ENCODE measurements around the gene SAP130. TPM values are rescaled to one million over a fixed set of nuclear protein-coding genes. Genes with fewer than 3 reads are reported as not detected.
A peak's percentile ranks its signal among the peaks of the same experiment; 100 is the strongest.

The SAP130 gene
- total and polyA plus RNA-seq, 12 donors = 7.0 to 22.7 (median 14.0) TPM

DNA sequence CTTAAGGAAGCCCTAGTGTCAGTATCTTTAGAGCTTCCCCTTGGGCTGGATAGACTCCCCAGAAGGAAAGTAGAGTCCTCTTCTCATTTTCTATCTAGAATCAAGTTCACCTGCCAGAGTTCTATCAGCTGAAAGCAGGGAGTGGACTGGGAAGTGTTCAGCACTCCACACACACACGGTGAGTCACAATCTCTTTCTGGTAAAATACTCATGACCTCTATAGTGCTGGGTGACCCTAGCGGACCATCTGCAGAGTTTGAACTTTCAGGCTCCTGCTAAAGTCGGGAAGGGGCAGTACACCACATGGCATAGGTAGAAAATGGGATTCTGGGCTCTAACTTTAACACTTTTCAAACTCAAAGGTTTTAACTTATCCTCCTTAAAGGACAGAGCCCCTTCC lies 43.3 kb downstream of the SAP130 start:
- TF ChIP-seq, protein P1, sequence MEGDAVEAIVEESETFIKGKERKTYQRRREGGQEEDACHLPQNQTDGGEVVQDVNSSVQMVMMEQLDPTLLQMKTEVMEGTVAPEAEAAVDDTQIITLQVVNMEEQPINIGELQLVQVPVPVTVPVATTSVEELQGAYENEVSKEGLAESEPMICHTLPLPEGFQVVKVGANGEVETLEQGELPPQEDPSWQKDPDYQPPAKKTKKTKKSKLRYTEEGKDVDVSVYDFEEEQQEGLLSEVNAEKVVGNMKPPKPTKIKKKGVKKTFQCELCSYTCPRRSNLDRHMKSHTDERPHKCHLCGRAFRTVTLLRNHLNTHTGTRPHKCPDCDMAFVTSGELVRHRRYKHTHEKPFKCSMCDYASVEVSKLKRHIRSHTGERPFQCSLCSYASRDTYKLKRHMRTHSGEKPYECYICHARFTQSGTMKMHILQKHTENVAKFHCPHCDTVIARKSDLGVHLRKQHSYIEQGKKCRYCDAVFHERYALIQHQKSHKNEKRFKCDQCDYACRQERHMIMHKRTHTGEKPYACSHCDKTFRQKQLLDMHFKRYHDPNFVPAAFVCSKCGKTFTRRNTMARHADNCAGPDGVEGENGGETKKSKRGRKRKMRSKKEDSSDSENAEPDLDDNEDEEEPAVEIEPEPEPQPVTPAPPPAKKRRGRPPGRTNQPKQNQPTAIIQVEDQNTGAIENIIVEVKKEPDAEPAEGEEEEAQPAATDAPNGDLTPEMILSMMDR (IDR thresholded peaks at IDR 0.05) = no peak
- no peak for TF ChIP-seq POLR2A (IDR thresholded peaks at IDR 0.05)
- Histone ChIP-seq H3K27me3 (no peaks in the 10 kb centered on the region), H3K4me3 (no peak overlapping the region), H3K4me1 (replicated peaks in 1 of 2) (peaks cover 0 to 5% of the 10 kb centered on the region in 2 donors), H3K36me3 (replicated peaks in 1 of 2) (peaks cover 0 to 67% of the 10 kb centered on the region in 2 donors), H3K27ac (no peak overlapping the region), H3K9me3 (replicated peaks in 1 of 3) (no peaks in the 10 kb centered on the region)
- peak in 3 of 7 donors; percentile 10 to 26 (median 16) for DNase-seq
- 70 to 98% (median 82%) methylated on average over 3 of the region's 3 CpGs for WGBS, 4 donors
- intact Hi-C loops (cut with DNase I) = no loop called here

DNA sequence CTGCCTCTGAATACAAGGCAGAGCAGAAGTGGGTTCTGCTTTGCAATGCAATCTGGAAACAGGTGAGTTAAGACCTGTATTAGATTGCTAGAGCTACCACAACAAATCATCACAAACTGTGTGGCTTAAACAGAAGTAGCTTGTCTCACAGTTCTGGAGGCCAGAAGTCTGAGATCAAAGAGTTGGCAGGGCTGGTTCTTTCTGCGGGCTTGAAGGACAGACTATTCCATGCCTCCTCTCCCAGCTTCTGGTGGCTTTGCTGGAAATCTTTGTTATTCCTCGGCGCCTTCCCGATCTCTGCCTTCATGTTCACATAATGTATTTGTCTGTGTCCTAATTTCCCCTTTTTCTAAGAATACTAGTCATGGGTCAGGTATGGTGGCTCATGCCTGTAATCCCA lies 58.4 kb downstream of the SAP130 start:
- Histone ChIP-seq H3K9me3 (replicated peaks in 1 of 3) (no peaks in the 10 kb centered on the region), H3K4me1 (replicated peaks in 1 of 2) (peaks cover 10% of the 10 kb centered on the region in 2 donors), H3K27me3 (no peaks in the 10 kb centered on the region), H3K27ac (peak overlapping the region in 4 of 5 donors; percentile 41 to 81 (median 66)), H3K4me3 (no peak overlapping the region), H3K36me3 (replicated peaks in 1 of 2) (peaks cover 0 to 20% of the 10 kb centered on the region in 2 donors)
- peak; percentile 36 to 60 (median 51) for DNase-seq
- intact Hi-C loops (cut with DNase I) = no loop called here
- 41 to 80% (median 49%) methylated on average over 4 of the region's 4 CpGs for WGBS, 4 donors
- TF ChIP-seq POLR2A (IDR thresholded peaks at IDR 0.05) = no peak
- TF ChIP-seq, protein P1 (IDR thresholded peaks at IDR 0.05) = no peak

DNA sequence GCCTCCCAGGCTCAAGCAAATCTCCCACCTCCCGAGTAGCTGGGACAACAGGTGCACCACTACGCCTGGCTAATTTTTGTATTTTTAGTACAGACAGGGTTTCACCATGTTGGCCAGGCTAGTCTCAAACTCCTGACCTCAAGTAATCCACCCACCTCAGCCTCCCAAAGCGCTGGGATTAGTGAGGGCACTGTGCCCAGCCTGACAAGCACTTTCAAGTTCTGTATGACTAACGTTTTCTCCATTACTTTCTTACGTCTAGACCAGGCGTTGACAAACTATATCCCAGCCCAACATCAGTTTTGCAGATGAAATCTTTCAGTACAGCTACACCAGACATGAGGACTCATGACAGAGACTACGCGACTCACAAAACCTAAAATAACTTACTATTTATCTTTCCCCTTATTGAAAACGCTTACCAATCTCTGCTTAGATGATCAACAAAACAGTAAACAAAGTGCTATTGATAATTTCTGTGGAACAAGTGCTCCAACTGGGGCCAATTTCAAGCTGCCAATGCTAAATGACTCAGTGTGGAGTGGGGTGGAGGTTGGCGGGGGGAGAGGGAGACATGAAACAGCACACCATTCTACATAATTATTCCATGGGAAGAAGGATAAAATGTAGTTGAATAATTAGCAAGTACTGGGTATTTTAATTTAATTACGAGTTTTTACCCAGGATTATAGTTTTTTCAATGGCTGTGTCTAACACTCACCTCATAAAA lies 59.1 kb downstream of the SAP130 start:
- Histone ChIP-seq H3K27ac (peak overlapping the region in 4 of 5 donors; percentile 41 to 81 (median 66)), H3K4me3 (no peak overlapping the region), H3K27me3 (no peaks in the 10 kb centered on the region), H3K9me3 (replicated peaks in 1 of 3) (no peaks in the 10 kb centered on the region), H3K36me3 (replicated peaks in 1 of 2) (peaks cover 0 to 13% of the 10 kb centered on the region in 2 donors), H3K4me1 (replicated peaks in 1 of 2) (peaks cover 10% of the 10 kb centered on the region in 2 donors)
- peak; percentile 34 to 75 (median 71) for DNase-seq
- TF ChIP-seq POLR2A (IDR thresholded peaks at IDR 0.05) = no peak
- TF ChIP-seq, protein P1 (IDR thresholded peaks at IDR 0.05) = no peak
- 53 to 68% (median 54%) methylated on average over 11 of the region's 11 CpGs for WGBS, 4 donors
- intact Hi-C loops (cut with DNase I) = no loop called here

DNA sequence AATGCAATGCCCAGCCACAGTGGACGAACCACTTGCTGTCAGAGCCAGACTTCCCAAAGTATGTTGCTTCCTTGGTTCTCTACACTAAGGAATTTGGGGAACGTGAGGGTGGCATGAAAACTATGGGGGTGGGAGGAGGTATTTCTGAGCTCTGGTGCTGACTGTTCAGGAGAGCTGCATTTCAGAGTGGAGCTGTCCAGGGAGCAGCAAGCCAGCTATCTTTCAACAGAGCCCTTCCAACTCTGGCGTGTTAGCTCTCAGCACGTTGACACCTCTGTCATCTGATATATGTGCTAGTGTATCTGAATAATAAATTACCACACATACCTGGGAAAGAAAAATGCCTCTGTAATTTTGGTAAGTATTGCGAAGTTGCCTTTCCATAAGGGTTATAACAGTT lies 66.1 kb downstream of the SAP130 start:
- TF ChIP-seq, protein P1 (IDR thresholded peaks at IDR 0.05) = no peak
- no peak for TF ChIP-seq POLR2A (IDR thresholded peaks at IDR 0.05)
- Histone ChIP-seq H3K9me3 (replicated peaks in 1 of 3) (no peaks in the 10 kb centered on the region), H3K36me3 (replicated peaks in 1 of 2) (peaks cover 0 to 17% of the 10 kb centered on the region in 2 donors), H3K4me1 (replicated peaks in 1 of 2) (no peaks in the 10 kb centered on the region), H3K27ac (no peak overlapping the region), H3K27me3 (no peaks in the 10 kb centered on the region), H3K4me3 (no peak overlapping the region)
- WGBS, 4 donors = 91 to 98% (median 92%) methylated on average over 5 of the region's 5 CpGs
- no peak for DNase-seq
- intact Hi-C loops (cut with DNase I) = no loop called here

Measured in adrenal gland (tissue), 12 donors.